CD4-positive, alpha-beta T cell treated with Interleukin-17A for 1 hour (primary cell): ENCODE results near the gene ERAL1.
A peak's percentile ranks its signal among the peaks of the same experiment; 100 is the strongest.
"Not testable (repeated sequence)": the region's sequence is repeated elsewhere in the genome, so short reads cannot be mapped to it uniquely, and the experiment has no call there.

Source experiments
- DNase-seq: peaks from one replicate; pipeline ENCODE4 v3.0.0-alpha.2; 2020

Gene ERAL1

DNA sequence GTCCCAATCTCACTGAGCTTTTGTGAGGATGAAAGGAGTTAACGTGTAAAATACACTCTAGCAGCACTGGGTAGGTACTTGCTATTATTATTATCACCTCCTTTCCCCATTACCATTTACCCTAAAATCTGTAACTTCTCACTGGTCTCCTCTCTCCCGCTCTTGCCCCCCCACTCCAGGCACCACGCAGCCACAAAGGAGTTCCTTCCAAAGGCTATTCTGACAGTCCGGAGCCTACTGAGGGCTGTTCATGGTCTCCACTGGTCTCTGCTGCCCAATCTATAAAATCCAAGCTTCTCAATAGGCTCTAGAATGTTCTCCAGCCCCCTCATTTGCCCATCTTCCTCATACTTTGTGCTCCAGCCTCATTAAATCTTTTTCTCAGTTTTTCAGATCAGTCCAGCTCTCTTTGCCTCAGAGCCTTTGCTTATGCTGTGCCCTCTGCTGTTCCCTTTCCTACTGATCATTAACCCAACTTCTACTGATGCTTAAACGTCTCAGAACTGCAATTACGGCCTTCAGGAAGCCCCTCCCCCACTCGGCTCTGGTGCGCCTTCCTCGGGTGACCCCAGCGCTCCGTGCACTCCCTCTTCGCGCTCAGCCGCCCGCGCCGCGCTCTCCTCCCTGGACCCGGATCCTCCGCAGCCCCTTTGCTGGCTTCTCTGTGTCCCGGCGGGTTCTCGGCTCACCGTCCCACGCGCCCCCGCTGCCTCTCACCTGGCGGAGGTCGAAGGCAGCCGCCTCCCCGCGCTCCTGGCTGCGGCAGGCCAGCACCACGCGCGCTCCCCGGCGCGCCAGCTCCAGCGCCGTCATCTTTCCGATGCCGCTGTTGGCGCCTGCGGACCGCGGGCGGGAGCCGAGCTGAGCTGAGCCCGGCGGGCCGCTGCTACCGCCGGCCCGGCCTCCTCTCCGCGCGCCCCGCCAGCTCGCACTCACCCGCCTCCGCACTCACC is 47.3 kb downstream of the ERAL1 start:
- DNase-seq = peak; percentile 54

DNA sequence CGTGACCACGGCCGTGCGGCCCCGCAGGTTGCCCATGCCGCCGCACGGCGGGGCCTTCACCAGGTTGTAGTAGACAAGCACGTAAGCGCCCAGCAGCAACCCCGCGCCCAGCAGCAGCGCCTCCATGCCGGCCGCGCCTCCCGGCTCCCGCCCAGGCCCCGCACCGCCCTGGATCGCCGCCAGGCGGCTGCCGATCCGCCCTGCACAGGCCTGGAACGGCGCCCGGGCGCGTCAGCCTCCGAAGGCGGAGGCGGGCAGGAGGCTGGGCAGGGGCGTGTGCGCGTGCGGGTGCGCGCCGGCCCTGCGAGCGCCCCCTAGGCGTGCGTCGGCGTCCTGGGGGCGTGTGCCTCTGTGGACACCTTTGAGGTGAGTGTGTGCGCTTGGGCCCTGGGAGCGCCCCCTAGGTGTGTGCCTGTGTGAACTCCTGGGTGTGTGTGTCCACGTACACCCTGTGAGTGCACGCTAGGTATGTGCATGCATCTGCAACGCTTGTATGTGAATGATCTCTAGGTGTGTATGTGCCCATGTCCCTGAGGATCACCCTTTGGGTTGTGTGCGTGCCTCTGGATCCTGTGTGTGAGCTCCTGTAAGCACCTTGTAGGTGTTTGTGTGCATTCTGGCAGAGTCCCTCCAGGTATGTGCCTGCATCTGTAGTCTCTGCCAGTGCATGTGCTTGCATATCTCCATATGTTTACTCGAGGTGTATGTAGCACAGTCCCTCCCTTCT is 48.2 kb downstream of the ERAL1 start, which contains the start of gene DHRS13:
TSS of gene DHRS13 (minus strand) at position 261 of the 727 bp plus-strand sequence. CDS start at position 126, 135 bp downstream.
- DNase-seq = peak; percentile 95

DNA sequence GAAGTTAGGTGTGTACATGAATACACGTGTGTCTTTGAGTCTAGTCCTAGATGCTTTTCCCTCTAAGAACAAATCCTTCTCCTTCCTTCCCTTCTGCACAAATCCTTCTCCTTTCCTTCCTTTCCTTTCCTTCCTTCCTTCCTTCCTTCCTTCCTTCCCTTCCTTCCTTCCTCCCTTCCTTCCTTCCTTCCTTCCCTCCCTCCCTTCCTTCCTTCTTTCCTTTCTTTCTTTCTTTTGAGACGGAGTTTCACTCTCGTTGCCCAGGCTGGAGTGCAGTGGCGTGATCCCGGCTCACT is 48.7 kb downstream of the ERAL1 start:
- DNase-seq = not testable (repeated sequence)

DNA sequence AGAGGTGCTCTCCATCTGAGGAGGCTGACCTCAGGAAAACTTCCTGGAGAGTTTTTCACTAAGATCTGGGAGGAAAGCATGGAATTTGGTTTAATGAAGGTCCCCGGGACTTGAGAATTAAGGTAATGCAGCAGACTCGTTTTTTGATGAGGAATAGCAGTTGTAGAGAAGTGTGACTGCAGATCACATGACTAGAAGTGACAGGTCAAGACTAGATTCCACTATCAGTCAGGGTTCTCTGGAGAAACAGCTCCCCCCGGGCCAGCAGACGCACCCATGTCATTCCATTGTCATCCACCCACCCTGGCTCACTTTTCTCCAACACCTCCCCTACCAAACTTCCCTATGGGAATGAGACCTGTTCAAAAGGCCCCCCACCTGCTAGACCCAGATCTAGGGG is 50.0 kb downstream of the ERAL1 start:
- DNase-seq = no peak

DNA sequence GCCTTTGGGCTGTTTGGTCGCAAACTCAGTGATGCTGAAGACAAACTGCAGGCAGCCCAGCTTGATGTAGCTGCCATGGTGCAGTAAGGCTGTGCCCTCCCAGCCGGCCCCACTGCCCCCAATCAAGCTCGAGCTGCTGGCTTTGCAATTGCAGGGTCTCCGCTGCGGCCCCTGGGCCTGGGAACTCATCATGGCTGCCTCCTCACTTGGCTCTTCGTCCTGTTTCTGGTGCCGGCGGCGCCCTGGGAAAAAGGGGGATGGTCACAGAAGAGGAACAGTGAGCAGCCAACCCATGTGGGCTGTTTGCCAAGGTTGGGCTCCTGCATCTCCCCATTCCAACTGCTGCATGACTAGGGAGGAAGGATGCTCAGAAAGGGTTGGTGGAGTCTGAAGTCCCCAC is 51.5 kb downstream of the ERAL1 start:
- no peak for DNase-seq

DNA sequence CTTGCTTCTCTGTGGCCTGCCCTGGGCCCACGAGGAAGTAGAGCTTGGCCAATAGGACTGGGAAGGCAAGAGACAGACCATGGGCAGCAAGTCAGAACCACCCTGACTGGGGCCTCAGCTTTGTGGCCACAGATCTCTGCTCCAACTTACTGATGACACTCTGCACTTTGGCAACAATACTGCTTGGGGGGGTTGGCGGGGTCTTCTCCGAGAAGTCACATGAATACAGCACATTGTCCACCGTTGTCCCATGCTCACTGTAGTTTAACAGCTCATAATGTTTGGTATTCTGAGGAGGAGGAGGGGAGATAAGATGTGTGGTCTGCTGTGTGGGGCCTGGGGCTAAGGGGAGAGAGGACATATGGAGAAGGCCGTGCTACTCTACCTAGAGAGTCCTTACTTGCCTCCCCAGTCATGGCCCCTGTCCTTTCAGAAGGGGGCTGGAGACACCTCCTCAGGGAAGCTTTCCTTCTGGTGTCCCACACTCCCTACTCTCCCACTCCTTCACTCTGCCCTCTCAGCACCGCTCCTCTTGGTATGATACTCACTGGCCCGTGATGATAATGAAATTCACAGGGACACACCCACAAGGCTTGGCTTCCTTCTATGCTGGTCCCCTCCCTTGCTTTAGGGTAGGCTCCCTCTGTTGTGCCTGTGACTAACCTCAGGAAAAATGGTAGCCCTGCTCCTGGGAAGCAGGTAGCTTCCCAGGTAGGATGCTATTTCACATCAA is 52.1 kb downstream of the ERAL1 start:
- DNase-seq = no peak

DNA sequence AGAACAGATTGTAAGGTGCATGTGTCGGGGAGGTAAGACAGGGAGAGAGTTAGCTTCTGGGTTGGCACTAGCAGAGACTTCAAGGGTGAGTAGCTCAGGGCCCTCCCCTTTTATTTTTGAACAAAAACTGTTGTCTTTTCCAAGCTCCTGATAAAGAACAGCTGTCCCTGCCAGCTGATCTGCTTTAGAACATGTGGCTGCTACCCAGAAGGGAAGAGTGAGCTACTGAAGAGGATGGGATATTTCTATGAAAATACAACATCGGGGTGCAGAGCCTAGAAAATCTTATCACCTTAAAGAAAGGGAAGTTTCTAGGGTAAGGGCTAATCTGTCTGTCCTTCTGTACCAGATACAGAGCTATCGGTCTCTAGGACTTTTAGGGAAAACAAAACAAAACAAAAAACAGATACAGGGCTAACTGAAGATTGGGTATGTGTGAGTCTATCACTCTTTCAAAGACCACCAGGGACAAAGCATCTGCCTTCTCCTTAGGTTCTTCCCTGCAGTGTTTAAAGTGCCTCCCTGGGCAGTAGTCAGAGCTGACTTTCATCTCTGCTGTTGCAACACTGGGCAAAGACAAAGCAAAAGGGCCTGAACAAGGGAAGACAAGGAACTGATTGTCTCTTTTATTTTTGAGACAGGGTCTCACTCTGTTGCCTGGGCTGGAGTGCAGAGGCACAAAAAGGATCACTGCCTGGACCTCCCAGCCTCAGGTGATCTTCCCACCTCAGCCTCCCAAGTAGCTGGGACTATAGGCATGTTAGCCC is 53.1 kb downstream of the ERAL1 start:
- no peak for DNase-seq

DNA sequence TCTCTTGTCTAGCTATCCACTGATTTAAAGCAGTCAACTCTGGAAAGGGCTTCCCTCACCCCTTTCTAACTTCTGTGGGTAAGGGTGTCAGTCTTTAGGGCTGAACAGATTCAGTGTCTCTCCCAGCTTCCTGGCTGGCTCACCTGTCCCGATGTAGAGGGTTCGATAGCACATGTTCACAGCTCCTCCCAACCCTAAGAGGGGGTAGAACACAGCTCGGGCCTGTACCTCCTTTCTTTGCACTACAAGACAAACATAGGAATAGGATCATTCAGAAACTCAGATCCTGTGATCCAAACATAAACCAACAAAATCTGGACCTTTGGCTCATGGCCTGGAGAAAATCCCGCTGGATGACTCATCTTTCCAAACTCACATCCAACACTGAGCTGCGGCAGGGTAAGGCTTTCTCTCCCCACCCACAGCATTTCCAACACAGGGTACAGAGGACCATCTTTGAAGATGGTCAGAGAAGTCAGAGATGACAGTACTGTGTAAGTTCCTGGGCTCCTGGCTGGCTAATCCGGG is 53.9 kb downstream of the ERAL1 start:
- no peak for DNase-seq

DNA sequence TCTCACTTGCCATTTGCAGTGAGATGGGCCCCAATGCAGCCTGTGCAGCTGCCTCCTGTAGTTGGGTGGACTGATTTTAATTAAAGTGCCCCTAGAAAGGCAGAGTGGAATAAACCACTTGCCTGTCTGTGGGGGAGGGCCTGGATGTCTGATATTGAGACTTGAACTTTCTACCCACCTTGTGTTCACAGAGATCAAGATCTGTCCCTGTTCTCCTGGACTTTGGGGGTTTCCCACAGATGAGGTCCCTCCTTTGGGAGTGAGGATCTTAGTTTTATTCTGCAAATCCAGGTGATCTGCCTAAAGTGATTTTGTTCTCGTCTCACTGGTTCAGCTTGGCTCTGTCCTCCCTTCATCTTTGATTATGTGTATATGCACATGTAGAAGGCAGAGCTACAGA is 55.7 kb downstream of the ERAL1 start:
- DNase-seq = no peak
